Subcutaneous adipose tissue (tissue), 4 donors: ENCODE results near the gene NOS1AP. TPM values are rescaled to one million over a fixed set of nuclear protein-coding genes. Genes with fewer than 3 reads are reported as not detected.

Experiments used
- CTCF ChIP-seq: fragments of 450-650 bp; IDR thresholded peaks from one replicate; pipeline ENCODE4 v1.5.1; 2016; ENCODE audit warnings: low read depth, mild to moderate bottlenecking, control low read depth, antibody characterized with exemption, moderate library complexity
- total RNA-seq, 4 donors: library from RNA; depleted of rRNA; stranded (reverse); fragments of >200 nt; gene quantifications; one replicate each; pipeline ENCODE4 v1.1.0, GENCODE V29; 2016

Gene NOS1AP
- total RNA-seq, 4 donors from 2014 or later, result 0.51 to 5.1 (median 0.96) TPM

DNA sequence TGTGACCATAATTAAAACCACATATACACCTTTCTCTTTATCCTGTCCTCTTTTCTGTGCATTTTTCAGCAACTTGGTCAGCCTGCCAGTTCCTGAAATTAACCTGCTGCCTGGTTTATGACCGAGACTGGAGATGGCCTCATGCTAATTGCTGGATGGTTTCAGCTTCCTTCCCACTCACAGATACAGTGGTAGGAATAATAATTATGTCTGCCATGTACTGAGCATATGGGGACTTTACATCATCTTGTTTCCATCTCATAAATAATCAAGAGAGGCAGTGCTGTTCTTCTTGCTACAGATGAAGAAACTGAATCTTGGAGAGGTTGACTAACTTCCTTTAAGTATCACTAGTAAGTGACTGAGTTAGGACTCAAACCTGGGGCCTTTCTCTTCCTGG is 148.2 kb downstream of the NOS1AP start:
- TF ChIP-seq CTCF, result no peak

DNA sequence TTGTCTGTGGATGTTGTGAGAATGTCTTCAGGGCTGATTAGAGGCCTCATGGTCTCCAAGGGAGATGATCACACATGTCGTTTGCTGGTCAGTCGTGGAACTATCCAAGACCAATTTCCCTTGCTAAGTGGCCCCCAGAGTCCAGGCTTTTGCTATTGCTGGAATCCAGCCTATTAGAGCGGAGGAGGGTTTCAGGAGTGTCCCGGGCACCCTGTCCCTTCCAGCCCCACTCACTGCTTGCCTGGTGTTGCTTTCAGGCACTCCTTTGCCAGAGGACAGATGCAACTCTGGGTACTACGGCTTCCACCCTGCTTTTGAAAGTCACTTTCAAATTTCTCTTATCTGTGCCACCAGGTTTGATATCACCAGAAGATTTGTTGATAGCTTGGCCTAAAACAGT is 149.1 kb downstream of the NOS1AP start:
- TF ChIP-seq CTCF, result no peak

- no peak for TF ChIP-seq CTCF
Measured at GRCh38 chr1:162218975-162219374, 149.5 kb downstream of the NOS1AP start.

DNA sequence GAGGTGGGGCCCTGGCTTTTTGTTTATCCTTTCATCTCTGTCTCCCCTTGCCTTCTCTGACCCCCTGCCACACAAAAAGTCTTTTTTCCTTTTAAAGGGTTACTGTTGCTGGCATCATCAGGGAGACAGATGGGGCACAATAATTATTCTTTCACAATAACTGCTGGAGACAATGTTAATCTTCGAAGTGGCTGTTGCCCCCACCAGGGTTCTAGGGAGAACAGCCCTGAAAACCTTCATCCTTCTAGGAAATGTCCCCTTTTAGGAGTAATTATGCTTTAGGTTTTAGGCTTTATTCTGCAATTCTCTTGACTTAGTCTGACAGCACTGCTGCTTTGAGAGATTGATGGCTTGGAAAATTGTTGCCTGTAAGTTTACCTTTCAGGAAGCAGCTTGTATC is 150.0 kb downstream of the NOS1AP start:
- TF ChIP-seq CTCF, result no peak

DNA sequence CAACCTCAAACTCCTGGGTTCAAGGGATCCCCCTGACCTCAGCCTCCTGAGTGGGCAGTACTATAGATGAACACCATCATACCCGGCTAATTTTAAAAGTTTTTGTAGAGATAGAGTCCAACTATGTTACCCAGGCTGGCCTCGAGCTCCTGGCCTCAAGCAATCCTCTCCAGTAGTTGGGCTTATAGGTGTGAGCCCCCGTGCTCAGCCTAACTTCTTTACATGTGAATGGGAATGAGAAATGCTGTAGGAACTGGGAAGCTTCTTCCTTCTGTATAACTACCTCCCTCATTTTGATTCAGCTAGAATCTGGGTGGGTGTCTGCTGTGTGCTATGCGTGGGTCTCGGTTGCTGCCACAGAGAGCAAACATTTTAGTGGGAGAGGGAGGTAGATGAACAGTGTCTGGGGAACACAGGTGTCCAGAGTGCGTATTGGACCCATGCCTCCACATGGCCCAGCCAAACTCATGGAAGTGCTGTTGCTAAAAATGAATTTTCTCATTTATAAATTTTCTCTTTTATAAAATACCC is 150.6 kb downstream of the NOS1AP start:
- TF ChIP-seq CTCF, result no peak

DNA sequence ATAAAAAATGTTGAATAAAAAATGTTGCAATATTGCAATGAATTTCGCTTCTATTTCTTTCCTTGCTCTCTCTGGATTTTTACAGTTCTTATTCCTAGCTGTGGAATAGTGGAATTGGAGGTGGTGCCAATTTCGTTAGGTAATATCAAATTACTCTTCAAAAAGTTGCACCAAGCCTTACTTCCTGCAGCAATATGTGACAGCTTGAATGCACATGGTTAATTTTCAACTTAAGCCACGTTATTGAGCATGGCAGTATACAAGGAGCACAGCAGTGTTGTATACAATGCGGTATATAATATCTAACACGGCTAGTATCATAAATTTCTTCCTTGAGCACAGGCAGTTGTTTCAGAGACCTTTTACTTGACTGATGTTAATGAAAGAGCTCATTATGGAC is 152.5 kb downstream of the NOS1AP start:
- TF ChIP-seq CTCF, result no peak

DNA sequence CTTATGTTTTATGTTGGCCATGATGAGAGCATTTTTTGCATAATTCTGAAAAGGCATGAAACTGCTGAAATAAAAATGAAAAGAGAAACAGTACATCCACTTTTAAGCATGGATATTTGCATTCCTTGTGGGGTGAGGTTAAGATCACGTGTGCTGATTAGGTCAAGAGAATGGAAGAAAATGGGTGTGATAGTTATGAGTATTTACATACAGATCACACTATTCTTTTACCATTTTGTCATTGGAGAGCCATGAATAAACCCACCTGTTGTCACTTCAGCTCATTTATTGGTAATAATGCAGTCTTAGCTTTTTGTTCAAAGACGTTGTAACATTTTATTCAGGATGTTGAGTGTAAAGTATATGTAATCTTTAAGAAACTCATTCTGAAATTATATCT is 153.2 kb downstream of the NOS1AP start:
- TF ChIP-seq CTCF, result no peak
